ENCODE results near the gene ABCA7.

ABCA7 gene

DNA sequence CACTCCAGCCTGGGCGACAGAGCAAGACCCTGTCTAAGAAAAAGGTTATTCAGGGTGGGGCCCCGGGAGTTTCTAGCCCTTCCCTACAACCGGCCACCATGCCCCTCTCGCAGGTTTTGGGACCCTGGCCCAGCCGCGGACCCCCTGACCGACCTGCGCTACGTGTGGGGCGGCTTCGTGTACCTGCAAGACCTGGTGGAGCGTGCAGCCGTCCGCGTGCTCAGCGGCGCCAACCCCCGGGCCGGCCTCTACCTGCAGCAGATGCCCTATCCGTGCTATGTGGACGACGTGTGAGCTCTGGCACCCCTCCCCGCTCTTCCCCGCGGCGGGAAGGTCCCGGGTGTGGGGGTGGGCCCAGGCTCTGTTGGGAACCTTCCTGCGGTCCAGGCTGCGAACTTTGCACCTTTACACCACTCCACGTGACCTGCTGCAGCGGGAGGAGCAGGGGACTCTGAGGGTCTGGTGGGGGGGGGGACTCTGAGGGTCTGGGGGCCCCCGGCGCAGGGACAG lies 6.3 kb downstream of the ABCA7 start:
- no peak for TF ChIP-seq LEF1 (IDR thresholded peaks at IDR 0.05; ENCODE audit: borderline replicate concordance)
- no peak for TF ChIP-seq FOXK2 (IDR thresholded peaks at IDR 0.05)
- TF ChIP-seq SUZ12 (IDR thresholded peaks at IDR 0.05), result no peak
- TF ChIP-seq CTBP1 (IDR thresholded peaks at IDR 0.05; ENCODE audit: borderline replicate concordance), result no peak
- TF ChIP-seq HDGF (IDR thresholded peaks at IDR 0.05; ENCODE audit: borderline replicate concordance), result no peak
- TF ChIP-seq, protein P1, sequence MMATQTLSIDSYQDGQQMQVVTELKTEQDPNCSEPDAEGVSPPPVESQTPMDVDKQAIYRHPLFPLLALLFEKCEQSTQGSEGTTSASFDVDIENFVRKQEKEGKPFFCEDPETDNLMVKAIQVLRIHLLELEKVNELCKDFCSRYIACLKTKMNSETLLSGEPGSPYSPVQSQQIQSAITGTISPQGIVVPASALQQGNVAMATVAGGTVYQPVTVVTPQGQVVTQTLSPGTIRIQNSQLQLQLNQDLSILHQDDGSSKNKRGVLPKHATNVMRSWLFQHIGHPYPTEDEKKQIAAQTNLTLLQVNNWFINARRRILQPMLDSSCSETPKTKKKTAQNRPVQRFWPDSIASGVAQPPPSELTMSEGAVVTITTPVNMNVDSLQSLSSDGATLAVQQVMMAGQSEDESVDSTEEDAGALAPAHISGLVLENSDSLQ (IDR thresholded peaks at IDR 0.05), result no peak
- TF ChIP-seq ELF4 (IDR thresholded peaks at IDR 0.05), result no peak
- TF ChIP-seq BHLHE40 (IDR thresholded peaks at IDR 0.05; ENCODE audit: borderline replicate concordance), result no peak
- no peak for TF ChIP-seq ARNT (IDR thresholded peaks at IDR 0.05)
- no peak for TF ChIP-seq FOXM1 (IDR thresholded peaks at IDR 0.05; ENCODE audit: borderline replicate concordance)
- TF ChIP-seq NFRKB (IDR thresholded peaks at IDR 0.05), result no peak
- TF ChIP-seq SP1 (IDR thresholded peaks at IDR 0.05), result no peak
- POLR2A ChIA-PET, result interaction anchor here (2.1 kb wide), 1 partner anchor 223 kb away, joined by 12 read pairs; the partner anchor contains the start of gene CIRBP

DNA sequence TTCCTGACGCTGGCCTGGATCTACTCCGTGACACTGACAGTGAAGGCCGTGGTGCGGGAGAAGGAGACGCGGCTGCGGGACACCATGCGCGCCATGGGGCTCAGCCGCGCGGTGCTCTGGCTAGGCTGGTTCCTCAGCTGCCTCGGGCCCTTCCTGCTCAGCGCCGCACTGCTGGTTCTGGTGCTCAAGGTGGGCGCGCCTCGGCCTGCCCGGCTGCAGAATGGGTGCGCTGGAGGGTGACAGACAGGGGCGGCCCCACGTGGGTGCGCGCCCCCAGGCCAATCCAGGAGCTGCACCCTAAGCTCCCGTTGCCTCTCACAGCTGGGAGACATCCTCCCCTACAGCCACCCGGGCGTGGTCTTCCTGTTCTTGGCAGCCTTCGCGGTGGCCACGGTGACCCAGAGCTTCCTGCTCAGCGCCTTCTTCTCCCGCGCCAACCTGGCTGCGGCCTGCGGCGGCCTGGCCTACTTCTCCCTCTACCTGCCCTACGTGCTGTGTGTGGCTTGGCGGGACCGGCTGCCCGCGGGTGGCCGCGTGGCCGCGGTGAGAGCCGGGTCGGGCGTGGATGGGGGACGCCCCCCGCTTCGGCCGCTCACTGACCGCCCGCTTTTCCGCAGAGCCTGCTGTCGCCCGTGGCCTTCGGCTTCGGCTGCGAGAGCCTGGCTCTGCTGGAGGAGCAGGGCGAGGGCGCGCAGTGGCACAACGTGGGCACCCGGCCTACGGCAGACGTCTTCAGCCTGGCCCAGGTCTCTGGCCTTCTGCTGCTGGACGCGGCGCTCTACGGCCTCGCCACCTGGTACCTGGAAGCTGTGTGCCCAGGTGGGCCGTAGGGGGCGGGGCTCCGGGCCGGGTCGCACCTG lies 7.2 kb downstream of the ABCA7 start:
- CTCF ChIA-PET, result no interaction called here
- no peak for DNase-seq (ENCODE audit: extremely low spot score)
- TF ChIP-seq, protein P1 (IDR thresholded peaks at IDR 0.05), result no peak
- TF ChIP-seq FOXA1 (IDR thresholded peaks at IDR 0.05) (no peak), TARDBP (IDR thresholded peaks at IDR 0.05) (no peak), NFRKB (IDR thresholded peaks at IDR 0.05) (no peak), FOXK2 (IDR thresholded peaks at IDR 0.05) (no peak), CTBP1 (IDR thresholded peaks at IDR 0.05; ENCODE audit: borderline replicate concordance) (no peak), ELF4 (IDR thresholded peaks at IDR 0.05) (no peak), SP1 (IDR thresholded peaks at IDR 0.05) (no peak), HDGF (IDR thresholded peaks at IDR 0.05; ENCODE audit: borderline replicate concordance) (no peak), LEF1 (IDR thresholded peaks at IDR 0.05; ENCODE audit: borderline replicate concordance) (no peak), FOXM1 (IDR thresholded peaks at IDR 0.05; ENCODE audit: borderline replicate concordance) (no peak), SUZ12 (IDR thresholded peaks at IDR 0.05) (no peak), BHLHE40 (IDR thresholded peaks at IDR 0.05; ENCODE audit: borderline replicate concordance) (no peak)
- POLR2A ChIA-PET, result no interaction called here

More for the DNA sequence above, 6.3 kb downstream of the ABCA7 start:
- no peak for DNase-seq (ENCODE audit: extremely low spot score)
- CTCF ChIA-PET, result no interaction called here

DNA sequence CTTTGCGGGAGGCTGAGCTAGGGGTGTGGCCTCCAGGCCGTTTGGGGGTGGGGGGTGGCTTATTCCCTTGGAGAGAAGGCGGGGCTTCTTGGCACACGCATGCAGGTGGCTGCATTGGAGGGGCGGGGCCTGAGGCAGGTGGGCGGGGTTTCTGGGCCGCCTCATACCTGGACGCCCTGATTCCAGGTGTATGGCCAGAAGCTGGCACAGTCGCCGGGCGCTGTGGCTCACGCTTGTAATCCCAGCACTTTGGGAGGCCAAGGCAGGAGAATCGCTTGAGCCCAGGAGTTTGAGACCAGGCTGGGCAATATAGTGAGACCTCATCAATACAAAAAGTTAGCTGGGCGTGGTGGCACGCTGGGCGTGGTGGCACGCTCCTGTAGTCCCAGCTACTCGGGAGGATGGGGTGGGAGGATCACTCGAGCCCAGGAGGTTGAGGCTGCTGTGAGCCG lies 7.8 kb downstream of the ABCA7 start:
- ChIA-PET POLR2A (no interaction called here), CTCF (no interaction called here)
- no peak for TF ChIP-seq SUZ12 (IDR thresholded peaks at IDR 0.05)
- TF ChIP-seq NFRKB (IDR thresholded peaks at IDR 0.05), result no peak
- no peak for TF ChIP-seq L3MBTL2 (conservative IDR thresholded peaks at IDR 0.05)
- no peak for TF ChIP-seq HDGF (IDR thresholded peaks at IDR 0.05; ENCODE audit: borderline replicate concordance)
- no peak for TF ChIP-seq FOXM1 (IDR thresholded peaks at IDR 0.05; ENCODE audit: borderline replicate concordance)
- no peak for TF ChIP-seq TARDBP (IDR thresholded peaks at IDR 0.05)
- TF ChIP-seq LEF1 (IDR thresholded peaks at IDR 0.05; ENCODE audit: borderline replicate concordance), result no peak
- no peak for TF ChIP-seq SP1 (IDR thresholded peaks at IDR 0.05)
- TF ChIP-seq ELF4 (IDR thresholded peaks at IDR 0.05), result no peak
- TF ChIP-seq CTBP1 (IDR thresholded peaks at IDR 0.05; ENCODE audit: borderline replicate concordance), result no peak
- no peak for TF ChIP-seq ARNT (IDR thresholded peaks at IDR 0.05)
- TF ChIP-seq BHLHE40 (IDR thresholded peaks at IDR 0.05; ENCODE audit: borderline replicate concordance), result no peak
- TF ChIP-seq ZNF384 (IDR thresholded peaks at IDR 0.05), result no peak
- no peak for TF ChIP-seq FOXA1 (IDR thresholded peaks at IDR 0.05)
- TF ChIP-seq, protein P1 (IDR thresholded peaks at IDR 0.05), result no peak
- no peak for DNase-seq (ENCODE audit: extremely low spot score)

GRCh38 chr19:1049106-1049505 lies 9.2 kb downstream of the ABCA7 start:
- no peak for DNase-seq (ENCODE audit: extremely low spot score)
- ChIA-PET POLR2A (no interaction called here), CTCF (no interaction called here)
- no peak for TF ChIP-seq FOXM1 (IDR thresholded peaks at IDR 0.05; ENCODE audit: borderline replicate concordance)
- no peak for TF ChIP-seq NFRKB (IDR thresholded peaks at IDR 0.05)
- no peak for TF ChIP-seq FOXA1 (IDR thresholded peaks at IDR 0.05)
- no peak for TF ChIP-seq ELF4 (IDR thresholded peaks at IDR 0.05)

DNA sequence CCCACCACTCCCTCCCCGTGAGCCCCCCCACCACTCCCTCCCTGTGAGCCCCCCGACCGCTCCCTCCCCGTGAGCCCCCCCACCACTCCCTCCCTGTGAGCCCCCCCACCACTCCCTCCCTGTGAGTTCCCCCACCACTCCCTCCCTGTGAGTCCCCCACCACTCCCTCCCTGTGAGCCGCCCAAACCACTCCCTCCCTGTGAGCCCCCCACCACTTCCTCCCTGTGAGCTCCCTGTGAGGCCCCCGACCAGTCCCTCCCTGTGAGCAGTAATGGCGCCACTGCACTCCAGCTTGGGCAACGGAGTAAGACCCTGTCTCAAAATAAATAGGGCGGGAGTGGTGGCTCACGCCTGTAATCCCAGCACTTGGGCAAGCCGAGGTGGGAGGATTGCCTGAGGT lies 9.9 kb downstream of the ABCA7 start:
- ChIA-PET POLR2A (no interaction called here), CTCF (no interaction called here)
- DNase-seq (ENCODE audit: extremely low spot score), result no peak
- no peak for TF ChIP-seq SUZ12 (IDR thresholded peaks at IDR 0.05)
- no peak for TF ChIP-seq FOXA1 (IDR thresholded peaks at IDR 0.05)
- TF ChIP-seq ARNT (IDR thresholded peaks at IDR 0.05), result no peak
- no peak for TF ChIP-seq FOXK2 (IDR thresholded peaks at IDR 0.05)
- no peak for TF ChIP-seq CTBP1 (IDR thresholded peaks at IDR 0.05; ENCODE audit: borderline replicate concordance)
- TF ChIP-seq LEF1 (IDR thresholded peaks at IDR 0.05; ENCODE audit: borderline replicate concordance), result no peak
- no peak for TF ChIP-seq SP1 (IDR thresholded peaks at IDR 0.05)
- TF ChIP-seq NFRKB (IDR thresholded peaks at IDR 0.05), result no peak
- TF ChIP-seq FOXM1 (IDR thresholded peaks at IDR 0.05; ENCODE audit: borderline replicate concordance), result no peak
- no peak for TF ChIP-seq L3MBTL2 (conservative IDR thresholded peaks at IDR 0.05)
- TF ChIP-seq ZNF384 (IDR thresholded peaks at IDR 0.05), result no peak
- no peak for TF ChIP-seq ELF4 (IDR thresholded peaks at IDR 0.05)
- no peak for TF ChIP-seq BHLHE40 (IDR thresholded peaks at IDR 0.05; ENCODE audit: borderline replicate concordance)
- TF ChIP-seq, protein P1 (IDR thresholded peaks at IDR 0.05), result no peak
- no peak for TF ChIP-seq TARDBP (IDR thresholded peaks at IDR 0.05)
- no peak for TF ChIP-seq HDGF (IDR thresholded peaks at IDR 0.05; ENCODE audit: borderline replicate concordance)

Measured in HEK293T (cell line).